ENCODE data around the gene MYO7B.
"Not testable (repeated sequence)": the region's sequence is repeated elsewhere in the genome, so short reads cannot be mapped to it uniquely, and the experiment has no call there.

The MYO7B gene

GRCh38 chr2:127524198-127524834, 11.2 kb upstream of the MYO7B start:
- not testable (repeated sequence) for DNase-seq

- DNase-seq, result no peak
These were observed 9.8 kb upstream of the MYO7B start for GRCh38 chr2:127525691-127526131.

- DNase-seq, result peak; percentile 89
These were observed 9.1 kb upstream of the MYO7B start, which contains the start of gene IWS1 for GRCh38 chr2:127526132-127527000. Gene IWS1, minus strand, starts transcription at chr2:127526489. Its CDS starts 281 bp downstream, at chr2:127526208.

- DNase-seq, result no peak
These were observed 8.3 kb upstream of the MYO7B start for GRCh38 chr2:127527001-127527804.

GRCh38 chr2:127528487-127528886, 7.0 kb upstream of the MYO7B start:
- DNase-seq, result no peak

- not testable (repeated sequence) for DNase-seq
These were observed 6.1 kb upstream of the MYO7B start for GRCh38 chr2:127529416-127529815.

GRCh38 chr2:127530245-127531140, 5.0 kb upstream of the MYO7B start:
- no peak for DNase-seq

- DNase-seq, result no peak
These were observed 4.2 kb upstream of the MYO7B start for GRCh38 chr2:127531221-127531648.

- no peak for DNase-seq
These were observed 3.2 kb upstream of the MYO7B start for GRCh38 chr2:127532296-127532695.

- DNase-seq, result no peak
These were observed 435 bp downstream of the MYO7B start for GRCh38 chr2:127535918-127536317.

GRCh38 chr2:127536707-127537541, 1.4 kb downstream of the MYO7B start:
- no peak for DNase-seq

- no peak for DNase-seq
These were observed 2.2 kb downstream of the MYO7B start for GRCh38 chr2:127537644-127538043.

GRCh38 chr2:127541809-127542208, 6.3 kb downstream of the MYO7B start:
- no peak for DNase-seq

- no peak for DNase-seq
These were observed 6.7 kb downstream of the MYO7B start for GRCh38 chr2:127542231-127542630.

GRCh38 chr2:127543013-127543501, 7.6 kb downstream of the MYO7B start:
- not testable (repeated sequence) for DNase-seq

GRCh38 chr2:127545189-127545588, 9.7 kb downstream of the MYO7B start:
- DNase-seq, result no peak

GRCh38 chr2:127545796-127546195, 10.3 kb downstream of the MYO7B start:
- no peak for DNase-seq

- DNase-seq, result no peak
These were observed 11.3 kb downstream of the MYO7B start for GRCh38 chr2:127546797-127547196.

- DNase-seq, result no peak
These were observed 15.9 kb downstream of the MYO7B start for GRCh38 chr2:127551221-127551930.

GRCh38 chr2:127552336-127552735, 16.9 kb downstream of the MYO7B start:
- DNase-seq, result no peak

Data from NCI-H748 treated with DMSO at 0.1 percent for 48 hours (cell line).